Measurements from ENCODE around the gene IGDCC3.

The IGDCC3 gene

DNA sequence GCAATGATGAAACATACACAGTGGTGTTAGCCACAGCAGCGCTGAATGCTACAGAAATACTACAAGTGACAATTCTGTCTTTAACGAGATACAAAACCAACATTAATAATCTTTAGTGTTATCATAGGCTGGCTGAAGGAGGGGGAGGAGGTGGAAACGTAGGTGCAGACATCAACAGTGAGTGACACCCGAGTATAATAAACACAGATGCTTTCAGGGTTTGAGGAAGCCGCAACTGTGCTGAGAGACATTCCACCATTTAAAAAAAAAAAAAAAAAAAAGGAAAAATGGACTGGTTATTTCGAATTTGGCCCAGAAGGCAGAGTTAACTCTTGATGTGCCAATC, 4.3 kb upstream of the IGDCC3 start:
- no peak overlapping the region for H3K27ac ChIP-seq
- no peak for TF ChIP-seq ZFX (IDR thresholded peaks at IDR 0.05; ENCODE audit: borderline replicate concordance)
- no peak for TF ChIP-seq CTCF (IDR thresholded peaks at IDR 0.05)

- H3K27ac ChIP-seq: no peak overlapping the region
- no peak for TF ChIP-seq ZFX (IDR thresholded peaks at IDR 0.05; ENCODE audit: borderline replicate concordance)
- TF ChIP-seq CTCF (IDR thresholded peaks at IDR 0.05): no peak
Observed at GRCh38 chr15:65381445-65382145, 3.8 kb upstream of the IGDCC3 start.

DNA sequence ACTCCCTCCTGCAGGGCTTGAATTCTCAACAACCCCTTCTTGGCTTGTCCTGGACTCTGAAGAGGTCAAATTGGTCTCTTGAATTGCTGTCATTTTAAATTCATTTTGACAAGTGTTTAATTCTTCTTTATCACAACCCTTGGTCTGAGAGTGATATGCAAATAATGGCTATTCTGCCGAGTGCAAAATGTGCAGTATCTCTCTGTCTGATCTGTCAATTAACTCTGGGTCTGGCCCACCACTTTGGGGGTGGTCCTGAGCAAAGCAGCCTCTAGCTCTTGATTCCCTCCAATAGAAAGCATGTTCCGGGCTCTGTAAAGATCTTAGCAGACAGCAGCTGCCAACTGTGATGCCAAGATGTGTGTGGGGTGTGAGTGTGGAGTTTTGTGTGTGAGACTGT, 2.2 kb upstream of the IGDCC3 start:
- no peak for TF ChIP-seq ZFX (IDR thresholded peaks at IDR 0.05; ENCODE audit: borderline replicate concordance)
- no peak for TF ChIP-seq CTCF (IDR thresholded peaks at IDR 0.05)

DNA sequence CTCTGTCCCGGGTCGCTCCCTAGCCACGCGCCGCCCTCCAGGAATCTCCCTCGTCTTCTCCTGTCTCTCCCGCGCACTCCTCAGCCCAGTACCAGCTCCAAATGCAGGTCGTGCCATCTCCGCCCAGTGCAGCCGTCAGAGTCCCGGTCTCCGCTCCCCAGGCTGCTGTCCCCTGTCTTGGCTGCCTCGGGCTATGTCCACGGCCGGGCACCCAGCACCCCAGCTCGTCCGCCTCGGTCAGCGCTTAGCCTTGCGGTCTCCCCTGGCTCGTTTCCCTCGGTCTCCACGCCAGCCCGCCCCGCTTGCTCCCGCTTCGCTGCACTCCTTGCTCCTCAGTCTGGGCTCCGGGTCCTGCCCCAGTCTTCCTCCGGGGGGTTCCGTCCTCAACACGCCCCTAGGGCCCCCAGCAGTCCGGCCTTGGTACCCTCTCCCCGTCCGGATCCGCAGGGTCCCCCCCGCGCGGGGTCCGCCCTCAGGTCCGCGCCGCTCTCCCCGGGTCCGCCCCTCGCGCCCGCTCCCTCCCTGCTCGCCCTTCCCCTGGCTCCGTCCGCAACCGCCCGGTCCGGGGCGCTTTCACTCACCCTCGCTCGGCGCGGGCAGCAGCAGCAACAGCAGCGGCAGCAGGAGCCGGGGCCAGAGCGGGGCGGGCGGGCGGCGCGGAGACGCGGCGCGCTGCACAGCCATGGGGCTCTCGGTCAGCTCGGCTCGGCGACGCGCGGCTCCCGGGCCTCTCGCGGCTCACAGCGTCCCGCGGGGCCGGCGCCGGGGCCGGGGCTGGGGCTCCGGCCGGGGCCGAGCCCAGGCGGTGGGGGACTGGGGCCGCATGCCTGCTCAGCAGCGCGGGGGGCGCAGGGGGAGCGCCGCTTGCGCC, 462 bp downstream of the IGDCC3 start:
- no peak overlapping the region for H3K27ac ChIP-seq
- TF ChIP-seq ZFX (IDR thresholded peaks at IDR 0.05; ENCODE audit: borderline replicate concordance) (no peak), CTCF (IDR thresholded peaks at IDR 0.05) (no peak; the same call in 1 of the 2 replicates)

More for the DNA sequence above, 2.2 kb upstream of the IGDCC3 start:
- H3K27ac ChIP-seq: no peak overlapping the region

GRCh38 chr15:65376767-65377104, 1.1 kb downstream of the IGDCC3 start:
- no peak for TF ChIP-seq ZFX (IDR thresholded peaks at IDR 0.05; ENCODE audit: borderline replicate concordance)
- TF ChIP-seq CTCF (IDR thresholded peaks at IDR 0.05): no peak
- no peak overlapping the region for H3K27ac ChIP-seq

DNA sequence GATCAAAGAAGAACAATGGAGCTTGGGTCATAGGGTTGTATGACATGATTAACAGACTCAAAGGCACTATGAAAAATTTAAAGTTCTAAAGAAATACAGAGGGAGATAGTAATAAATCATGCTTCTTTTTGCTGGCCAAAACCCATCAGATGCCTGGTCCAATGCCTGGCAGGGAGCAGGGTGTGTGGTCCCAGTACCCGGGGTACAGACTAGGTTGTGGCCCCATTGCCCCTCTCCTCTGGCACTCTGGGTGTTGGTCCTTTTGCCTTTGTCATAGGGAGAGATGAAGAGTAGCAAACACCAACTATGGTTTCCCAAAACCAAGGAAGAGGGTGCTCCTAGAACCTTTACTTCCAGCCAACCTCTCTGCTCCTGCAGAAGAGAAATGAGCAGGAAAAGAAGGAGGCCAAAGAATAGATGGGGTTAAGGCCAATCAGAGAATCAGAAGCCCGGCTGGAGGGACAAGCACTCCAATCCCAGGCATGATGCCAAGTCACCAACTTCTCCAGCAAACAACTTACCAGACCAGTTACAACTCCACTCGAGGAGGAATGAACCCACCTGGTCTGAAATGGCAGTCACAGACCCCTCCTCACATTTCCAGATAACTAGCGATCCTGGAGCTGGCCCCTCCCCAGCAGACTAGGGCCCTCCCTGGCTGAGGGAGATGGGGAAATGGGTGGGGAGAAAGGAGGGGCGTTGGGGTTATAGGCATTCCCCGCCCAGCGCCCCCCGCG, 1.8 kb downstream of the IGDCC3 start:
- TF ChIP-seq CTCF (IDR thresholded peaks at IDR 0.05) (no peak), ZFX (IDR thresholded peaks at IDR 0.05; ENCODE audit: borderline replicate concordance) (no peak)
- H3K27ac ChIP-seq: no peak overlapping the region

All from 22Rv1 (cell line).